SK-N-SH treated with all-trans-retinoic acid at 6 μM for 48 hours (cell line): ENCODE measurements around the gene LRP3.

ENCODE experiments used
- ATAC-seq: fragments of 200-7000 bp; cut with Tn5 transposase; 3 replicates; pipeline ENCODE4 v1.9.1; 2020; ENCODE audit warnings: mild to moderate bottlenecking, moderate library complexity
- ARNTL ChIP-seq: fragments of 450-650 bp; formaldehyde crosslinking; IDR thresholded peaks from 2 replicates; pipeline ENCODE4 v1.5.0; 2020; ENCODE audit warnings: low read depth, mild to moderate bottlenecking, moderate library complexity, borderline replicate concordance
- BACH2 ChIP-seq: fragments of 250-450 bp; sonication (Bioruptor Pico); IDR thresholded peaks from 2 replicates; pipeline ENCODE4 v1.9.0; 2021; ENCODE audit warnings: mild to moderate bottlenecking, borderline replicate concordance
- CSDC2 ChIP-seq: fragments of 250-450 bp; sonication (Bioruptor Pico); IDR thresholded peaks from 2 replicates; pipeline ENCODE4 v1.5.0; 2020; ENCODE audit warnings: mild to moderate bottlenecking, moderate library complexity
- ESRRG ChIP-seq: fragments of 250-450 bp; sonication (Bioruptor Pico); IDR thresholded peaks from 2 replicates; pipeline ENCODE4 v1.6.1; 2021; ENCODE audit warnings: mild to moderate bottlenecking
- ISL1 ChIP-seq: fragments of 250-450 bp; sonication (Bioruptor Pico); IDR thresholded peaks from 2 replicates; pipeline ENCODE4 v2.1.2; 2022; ENCODE audit warnings: mild to moderate bottlenecking, moderate library complexity
- PPARA ChIP-seq: fragments of 250-450 bp; sonication (Bioruptor Pico); IDR thresholded peaks from 2 replicates; pipeline ENCODE4 v1.5.0; 2020; ENCODE audit warnings: mild to moderate bottlenecking, borderline replicate concordance
- TCF4 ChIP-seq: fragments of 250-450 bp; sonication (Bioruptor Pico); IDR thresholded peaks from 2 replicates; pipeline ENCODE4 v1.8.0; 2021; ENCODE audit warnings: mild to moderate bottlenecking, moderate library complexity, borderline replicate concordance
- TOX ChIP-seq: fragments of 250-450 bp; sonication (Bioruptor Pico); IDR thresholded peaks from 2 replicates; pipeline ENCODE4 v1.8.0; 2021; ENCODE audit warnings: mild to moderate bottlenecking, moderate library complexity, borderline replicate concordance
- ZC3H10 ChIP-seq: fragments of 250-450 bp; sonication (Bioruptor Pico); IDR thresholded peaks from 2 replicates; pipeline ENCODE4 v1.5.1; 2021; ENCODE audit warnings: mild to moderate bottlenecking, moderate library complexity
- ZFP3 ChIP-seq: fragments of 250-450 bp; sonication (Bioruptor Pico); IDR thresholded peaks from 2 replicates; pipeline ENCODE4 v1.5.0; 2020; ENCODE audit warnings: mild to moderate bottlenecking, moderate library complexity
- ZFP30 ChIP-seq: fragments of 450-650 bp; formaldehyde crosslinking; IDR thresholded peaks from 2 replicates; pipeline ENCODE4 v1.5.0; 2022; ENCODE audit warnings: mild to moderate bottlenecking, moderate library complexity
- ZNF565 ChIP-seq: fragments of 450-650 bp; formaldehyde crosslinking; conservative IDR thresholded peaks from 2 replicates; pipeline ENCODE4 v1.5.0; 2020; ENCODE audit warnings: low read depth, mild to moderate bottlenecking, moderate library complexity
- ZNF70 ChIP-seq: fragments of 450-650 bp; formaldehyde crosslinking; IDR thresholded peaks from 2 replicates; pipeline ENCODE4 v1.5.0; 2020; ENCODE audit warnings: mild to moderate bottlenecking, moderate library complexity
- ZNF8 ChIP-seq: fragments of 450-650 bp; formaldehyde crosslinking; IDR thresholded peaks from 2 replicates; pipeline ENCODE4 v1.5.0; 2020; ENCODE audit warnings: mild to moderate bottlenecking, moderate library complexity
- TF ChIP-seq, protein P1 (sequence below): fragments of 250-450 bp; sonication (Bioruptor Pico); IDR thresholded peaks from 2 replicates; pipeline ENCODE4 v1.8.0; 2020; ENCODE audit warnings: mild to moderate bottlenecking, moderate library complexity, borderline replicate concordance
- TF ChIP-seq, protein P2 (sequence below): fragments of 250-450 bp; sonication (Bioruptor Pico); IDR thresholded peaks from 2 replicates; pipeline ENCODE4 v1.5.1; 2021; ENCODE audit warnings: mild to moderate bottlenecking, moderate library complexity
- TF ChIP-seq, protein P3 (sequence below): fragments of 250-450 bp; sonication (Bioruptor Pico); IDR thresholded peaks from 2 replicates; pipeline ENCODE4 v1.5.1; 2020; ENCODE audit warnings: low read depth, mild to moderate bottlenecking, moderate library complexity
- TF ChIP-seq, protein P4 (sequence below): fragments of 250-450 bp; sonication (Bioruptor Pico); IDR thresholded peaks from 2 replicates; pipeline ENCODE4 v1.5.0; 2020; ENCODE audit warnings: mild to moderate bottlenecking, moderate library complexity
- TF ChIP-seq, protein P5 (sequence below): fragments of 250-450 bp; sonication (Bioruptor Pico); IDR thresholded peaks from 2 replicates; pipeline ENCODE4 v1.8.0; 2021; ENCODE audit warnings: low read depth, mild to moderate bottlenecking, moderate library complexity, borderline replicate concordance

The LRP3 gene

DNA sequence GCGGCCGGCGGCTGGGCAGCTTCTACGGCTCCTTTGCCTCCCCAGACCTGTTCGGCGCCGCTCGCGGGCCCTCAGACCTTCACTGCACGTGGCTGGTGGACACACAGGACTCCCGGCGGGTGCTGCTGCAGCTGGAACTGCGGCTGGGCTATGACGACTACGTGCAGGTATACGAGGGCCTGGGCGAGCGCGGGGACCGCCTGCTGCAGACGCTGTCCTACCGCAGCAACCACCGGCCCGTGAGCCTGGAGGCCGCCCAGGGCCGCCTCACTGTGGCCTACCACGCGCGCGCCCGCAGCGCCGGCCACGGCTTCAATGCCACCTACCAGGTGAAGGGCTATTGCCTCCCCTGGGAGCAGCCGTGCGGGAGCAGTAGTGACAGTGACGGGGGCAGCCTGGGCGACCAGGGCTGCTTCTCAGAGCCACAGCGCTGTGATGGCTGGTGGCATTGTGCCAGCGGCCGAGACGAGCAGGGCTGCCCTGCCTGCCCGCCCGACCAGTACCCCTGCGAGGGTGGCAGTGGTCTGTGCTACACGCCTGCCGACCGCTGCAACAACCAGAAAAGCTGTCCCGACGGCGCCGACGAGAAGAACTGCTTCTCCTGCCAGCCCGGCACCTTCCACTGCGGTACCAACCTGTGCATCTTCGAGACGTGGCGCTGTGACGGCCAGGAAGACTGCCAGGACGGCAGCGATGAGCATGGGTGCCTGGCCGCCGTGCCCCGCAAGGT is 11.6 kb downstream of the LRP3 start:
- no peak for TF ChIP-seq ZNF8 (CRISPR knock-in tag)
- no peak for TF ChIP-seq TCF4 (CRISPR knock-in tag)
- no peak for TF ChIP-seq ISL1
- TF ChIP-seq ESRRG (CRISPR knock-in tag): no peak
- no peak for TF ChIP-seq PPARA (CRISPR knock-in tag)
- no peak for TF ChIP-seq ZNF70 (CRISPR knock-in tag)
- TF ChIP-seq ZNF565 (CRISPR knock-in tag): no peak
- no peak for TF ChIP-seq ARNTL (CRISPR knock-in tag)
- TF ChIP-seq, protein P1, sequence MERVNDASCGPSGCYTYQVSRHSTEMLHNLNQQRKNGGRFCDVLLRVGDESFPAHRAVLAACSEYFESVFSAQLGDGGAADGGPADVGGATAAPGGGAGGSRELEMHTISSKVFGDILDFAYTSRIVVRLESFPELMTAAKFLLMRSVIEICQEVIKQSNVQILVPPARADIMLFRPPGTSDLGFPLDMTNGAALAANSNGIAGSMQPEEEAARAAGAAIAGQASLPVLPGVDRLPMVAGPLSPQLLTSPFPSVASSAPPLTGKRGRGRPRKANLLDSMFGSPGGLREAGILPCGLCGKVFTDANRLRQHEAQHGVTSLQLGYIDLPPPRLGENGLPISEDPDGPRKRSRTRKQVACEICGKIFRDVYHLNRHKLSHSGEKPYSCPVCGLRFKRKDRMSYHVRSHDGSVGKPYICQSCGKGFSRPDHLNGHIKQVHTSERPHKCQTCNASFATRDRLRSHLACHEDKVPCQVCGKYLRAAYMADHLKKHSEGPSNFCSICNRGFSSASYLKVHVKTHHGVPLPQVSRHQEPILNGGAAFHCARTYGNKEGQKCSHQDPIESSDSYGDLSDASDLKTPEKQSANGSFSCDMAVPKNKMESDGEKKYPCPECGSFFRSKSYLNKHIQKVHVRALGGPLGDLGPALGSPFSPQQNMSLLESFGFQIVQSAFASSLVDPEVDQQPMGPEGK (CRISPR knock-in tag): no peak
- TF ChIP-seq ZFP3: no peak
- TF ChIP-seq BACH2: no peak
- no peak for TF ChIP-seq TOX (CRISPR knock-in tag)
- TF ChIP-seq CSDC2 (CRISPR knock-in tag): no peak
- TF ChIP-seq, protein P2, sequence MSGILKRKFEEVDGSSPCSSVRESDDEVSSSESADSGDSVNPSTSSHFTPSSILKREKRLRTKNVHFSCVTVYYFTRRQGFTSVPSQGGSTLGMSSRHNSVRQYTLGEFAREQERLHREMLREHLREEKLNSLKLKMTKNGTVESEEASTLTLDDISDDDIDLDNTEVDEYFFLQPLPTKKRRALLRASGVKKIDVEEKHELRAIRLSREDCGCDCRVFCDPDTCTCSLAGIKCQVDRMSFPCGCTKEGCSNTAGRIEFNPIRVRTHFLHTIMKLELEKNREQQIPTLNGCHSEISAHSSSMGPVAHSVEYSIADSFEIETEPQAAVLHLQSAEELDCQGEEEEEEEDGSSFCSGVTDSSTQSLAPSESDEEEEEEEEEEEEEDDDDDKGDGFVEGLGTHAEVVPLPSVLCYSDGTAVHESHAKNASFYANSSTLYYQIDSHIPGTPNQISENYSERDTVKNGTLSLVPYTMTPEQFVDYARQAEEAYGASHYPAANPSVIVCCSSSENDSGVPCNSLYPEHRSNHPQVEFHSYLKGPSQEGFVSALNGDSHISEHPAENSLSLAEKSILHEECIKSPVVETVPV (CRISPR knock-in tag): no peak
- TF ChIP-seq ZFP30: no peak
- TF ChIP-seq, all 23 proteins: peak for 0
- ATAC-seq: no peak

DNA sequence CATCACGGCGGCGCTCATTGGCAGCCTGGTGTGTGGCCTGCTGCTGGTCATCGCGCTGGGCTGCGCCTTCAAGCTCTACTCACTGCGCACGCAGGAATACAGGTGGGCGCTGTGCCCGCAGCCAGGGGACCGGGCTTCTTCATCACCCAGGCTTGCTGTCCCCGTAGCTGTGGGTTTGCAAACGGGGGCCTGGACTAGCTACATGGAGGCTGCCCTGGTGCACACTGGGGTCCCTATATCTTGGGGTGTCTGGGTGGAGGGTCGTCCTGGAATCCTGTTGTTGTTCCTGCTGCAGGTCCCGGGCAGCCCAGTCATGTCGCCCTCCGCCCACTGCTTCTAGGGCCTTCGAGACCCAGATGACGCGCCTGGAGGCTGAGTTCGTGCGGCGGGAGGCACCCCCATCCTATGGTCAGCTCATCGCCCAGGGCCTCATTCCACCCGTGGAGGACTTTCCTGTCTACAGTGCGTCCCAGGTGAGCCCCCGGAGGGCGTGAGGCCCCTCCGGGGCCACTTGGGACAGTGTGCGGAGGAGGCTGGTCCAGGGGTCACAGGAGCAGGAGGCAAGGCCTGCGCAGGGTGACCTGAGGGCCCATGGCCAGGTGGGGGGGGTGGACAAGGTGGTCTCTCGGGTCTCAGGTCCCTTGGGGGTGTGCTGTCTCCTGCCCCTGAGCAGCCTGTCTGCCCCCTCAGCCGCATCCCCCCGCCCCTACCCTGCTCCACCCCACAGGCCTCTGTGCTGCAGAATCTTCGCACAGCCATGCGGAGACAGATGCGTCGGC is 12.3 kb downstream of the LRP3 start:
- ATAC-seq: no peak
- TF ChIP-seq TCF4 (CRISPR knock-in tag): no peak
- no peak for TF ChIP-seq ARNTL (CRISPR knock-in tag)
- no peak for TF ChIP-seq ZC3H10 (CRISPR knock-in tag)
- TF ChIP-seq, protein P1 (CRISPR knock-in tag): no peak
- TF ChIP-seq, protein P2 (CRISPR knock-in tag): no peak
- TF ChIP-seq ZNF565 (CRISPR knock-in tag): no peak
- no peak for TF ChIP-seq ZNF70 (CRISPR knock-in tag)
- TF ChIP-seq ZFP30: no peak
- TF ChIP-seq TOX (CRISPR knock-in tag): no peak
- TF ChIP-seq CSDC2 (CRISPR knock-in tag): no peak
- TF ChIP-seq, protein P3, sequence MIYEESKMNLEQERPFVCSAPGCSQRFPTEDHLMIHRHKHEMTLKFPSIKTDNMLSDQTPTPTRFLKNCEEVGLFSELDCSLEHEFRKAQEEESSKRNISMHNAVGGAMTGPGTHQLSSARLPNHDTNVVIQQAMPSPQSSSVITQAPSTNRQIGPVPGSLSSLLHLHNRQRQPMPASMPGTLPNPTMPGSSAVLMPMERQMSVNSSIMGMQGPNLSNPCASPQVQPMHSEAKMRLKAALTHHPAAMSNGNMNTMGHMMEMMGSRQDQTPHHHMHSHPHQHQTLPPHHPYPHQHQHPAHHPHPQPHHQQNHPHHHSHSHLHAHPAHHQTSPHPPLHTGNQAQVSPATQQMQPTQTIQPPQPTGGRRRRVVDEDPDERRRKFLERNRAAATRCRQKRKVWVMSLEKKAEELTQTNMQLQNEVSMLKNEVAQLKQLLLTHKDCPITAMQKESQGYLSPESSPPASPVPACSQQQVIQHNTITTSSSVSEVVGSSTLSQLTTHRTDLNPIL (CRISPR knock-in tag): no peak
- no peak for TF ChIP-seq ZNF8 (CRISPR knock-in tag)
- no peak for TF ChIP-seq ZFP3
- TF ChIP-seq ISL1: no peak
- TF ChIP-seq, protein P4, sequence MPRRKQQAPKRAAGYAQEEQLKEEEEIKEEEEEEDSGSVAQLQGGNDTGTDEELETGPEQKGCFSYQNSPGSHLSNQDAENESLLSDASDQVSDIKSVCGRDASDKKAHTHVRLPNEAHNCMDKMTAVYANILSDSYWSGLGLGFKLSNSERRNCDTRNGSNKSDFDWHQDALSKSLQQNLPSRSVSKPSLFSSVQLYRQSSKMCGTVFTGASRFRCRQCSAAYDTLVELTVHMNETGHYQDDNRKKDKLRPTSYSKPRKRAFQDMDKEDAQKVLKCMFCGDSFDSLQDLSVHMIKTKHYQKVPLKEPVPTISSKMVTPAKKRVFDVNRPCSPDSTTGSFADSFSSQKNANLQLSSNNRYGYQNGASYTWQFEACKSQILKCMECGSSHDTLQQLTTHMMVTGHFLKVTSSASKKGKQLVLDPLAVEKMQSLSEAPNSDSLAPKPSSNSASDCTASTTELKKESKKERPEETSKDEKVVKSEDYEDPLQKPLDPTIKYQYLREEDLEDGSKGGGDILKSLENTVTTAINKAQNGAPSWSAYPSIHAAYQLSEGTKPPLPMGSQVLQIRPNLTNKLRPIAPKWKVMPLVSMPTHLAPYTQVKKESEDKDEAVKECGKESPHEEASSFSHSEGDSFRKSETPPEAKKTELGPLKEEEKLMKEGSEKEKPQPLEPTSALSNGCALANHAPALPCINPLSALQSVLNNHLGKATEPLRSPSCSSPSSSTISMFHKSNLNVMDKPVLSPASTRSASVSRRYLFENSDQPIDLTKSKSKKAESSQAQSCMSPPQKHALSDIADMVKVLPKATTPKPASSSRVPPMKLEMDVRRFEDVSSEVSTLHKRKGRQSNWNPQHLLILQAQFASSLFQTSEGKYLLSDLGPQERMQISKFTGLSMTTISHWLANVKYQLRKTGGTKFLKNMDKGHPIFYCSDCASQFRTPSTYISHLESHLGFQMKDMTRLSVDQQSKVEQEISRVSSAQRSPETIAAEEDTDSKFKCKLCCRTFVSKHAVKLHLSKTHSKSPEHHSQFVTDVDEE (CRISPR knock-in tag): no peak
- TF ChIP-seq, protein P5, sequence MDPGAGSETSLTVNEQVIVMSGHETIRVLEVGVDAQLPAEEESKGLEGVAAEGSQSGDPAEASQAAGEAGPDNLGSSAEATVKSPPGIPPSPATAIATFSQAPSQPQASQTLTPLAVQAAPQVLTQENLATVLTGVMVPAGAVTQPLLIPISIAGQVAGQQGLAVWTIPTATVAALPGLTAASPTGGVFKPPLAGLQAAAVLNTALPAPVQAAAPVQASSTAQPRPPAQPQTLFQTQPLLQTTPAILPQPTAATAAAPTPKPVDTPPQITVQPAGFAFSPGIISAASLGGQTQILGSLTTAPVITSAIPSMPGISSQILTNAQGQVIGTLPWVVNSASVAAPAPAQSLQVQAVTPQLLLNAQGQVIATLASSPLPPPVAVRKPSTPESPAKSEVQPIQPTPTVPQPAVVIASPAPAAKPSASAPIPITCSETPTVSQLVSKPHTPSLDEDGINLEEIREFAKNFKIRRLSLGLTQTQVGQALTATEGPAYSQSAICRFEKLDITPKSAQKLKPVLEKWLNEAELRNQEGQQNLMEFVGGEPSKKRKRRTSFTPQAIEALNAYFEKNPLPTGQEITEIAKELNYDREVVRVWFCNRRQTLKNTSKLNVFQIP (CRISPR knock-in tag): no peak
- TF ChIP-seq, all 23 proteins: peak for 0
